H1 (cell line): Measurements from ENCODE around the gene PRKAR2B. TPM values are rescaled to one million over a fixed set of nuclear protein-coding genes. Genes with fewer than 3 reads are reported as not detected.

Experiments used
- CTCF ChIA-PET: fragments of 300-600 bp; sonication (Branson Sonifier 250); formaldehyde crosslinking; loops from one replicate; lab custom pipeline; 2021; ENCODE audit not compliant: partially characterized antibody; lab: Charles Lee
- POLR2A ChIA-PET: fragments of 300-600 bp; sonication (Branson Sonifier 250); formaldehyde crosslinking; loops from one replicate; lab custom pipeline; 2021; ENCODE audit warnings: inconsistent platforms; ENCODE audit not compliant: partially characterized antibody; lab: Charles Lee
- DNase-seq, 2 experiments: peaks; one replicate each; pipeline versions ENCODE4 v3.0.0 to v3.0.0-alpha.2; 2010 to 2022; ENCODE audit warnings: low spot score in 2 of 2, low read depth in 1 of 2, mixed read lengths in 1 of 2
- FAIRE-seq: peaks from 2 replicates; lab custom pipeline; 2011; peaks lifted over from hg19 to GRCh38; lab: Jason Lieb, UNC
- H2AFZ ChIP-seq: 2 replicates; pipeline ENCODE4 v1.8.1; 2012; ENCODE audit warnings: low read length, inconsistent platforms
- H2AK5ac ChIP-seq: 2 replicates; pipeline ENCODE4 v1.6.1; 2013; ENCODE audit warnings: low read depth, low read length
- H2BK120ac ChIP-seq: replicated peaks from 2 replicates; pipeline ENCODE3; 2013; ENCODE audit warnings: low read depth, low read length, inconsistent platforms
- H2BK12ac ChIP-seq: 2 replicates; pipeline ENCODE4 v1.6.1; 2013; ENCODE audit warnings: low read depth, low read length
- H2BK15ac ChIP-seq: 2 replicates; pipeline ENCODE4 v1.6.1; 2013; ENCODE audit warnings: low read length
- H2BK20ac ChIP-seq: 2 replicates; pipeline ENCODE4 v1.6.1; 2013; ENCODE audit warnings: low read length
- H2BK5ac ChIP-seq: 2 replicates; pipeline ENCODE4 v1.6.1; 2013; ENCODE audit warnings: low read depth, low read length
- H3K14ac ChIP-seq: 2 replicates; pipeline ENCODE4 v1.6.1; 2013; ENCODE audit warnings: inconsistent platforms; ENCODE audit not compliant: insufficient read length
- H3K18ac ChIP-seq: 2 replicates; pipeline ENCODE4 v1.6.1; 2013; ENCODE audit warnings: low read length; ENCODE audit errors: extremely low read depth
- H3K23ac ChIP-seq: 2 replicates; pipeline ENCODE4 v1.6.1; 2013; ENCODE audit warnings: inconsistent platforms; ENCODE audit not compliant: insufficient read length
- H3K23me2 ChIP-seq: 2 replicates; pipeline ENCODE4 v1.6.1; 2013; ENCODE audit warnings: low read depth, low read length
- H3K27ac ChIP-seq: 2 replicates; pipeline ENCODE4 v1.6.1; 2011; ENCODE audit warnings: low read depth, low read length, inconsistent platforms
- H3K27me3 ChIP-seq, 4 experiments: replicated peaks in 1 of 4; 1 replicate in 1 of 4; 2 replicates in 3 of 4; pipeline versions ENCODE4 v1.6.1 to v1.8.1; 2011 to 2013; ENCODE audit warnings: low read length in 3 of 4, mild to moderate bottlenecking in 3 of 4, inconsistent platforms in 2 of 4, mixed read lengths in 2 of 4, moderate library complexity in 1 of 4; ENCODE audit not compliant: control insufficient read depth in 3 of 4, insufficient read depth in 3 of 4; ENCODE audit errors: extremely low read depth in 1 of 4
- H3K36me3 ChIP-seq, 4 experiments: 2 replicates each; pipeline versions ENCODE4 v1.6.1 to v1.8.1; 2011 to 2013; ENCODE audit warnings: mild to moderate bottlenecking in 4 of 4, low read length in 3 of 4, moderate library complexity in 2 of 4, control low read depth in 1 of 4, inconsistent platforms in 1 of 4; ENCODE audit not compliant: insufficient read depth in 4 of 4, control insufficient read depth in 2 of 4
- H3K4ac ChIP-seq: replicated peaks from 2 replicates; pipeline ENCODE3; 2013; ENCODE audit warnings: low read length, low read depth, mixed read lengths, inconsistent platforms; ENCODE audit not compliant: insufficient read length
- H3K4me1 ChIP-seq, 4 experiments: replicated peaks in 1 of 4; 1 replicate in 1 of 4; 2 replicates in 3 of 4; pipeline versions ENCODE4 v1.6.1 to v1.8.1; 2011 to 2013; ENCODE audit warnings: low read length in 3 of 4, inconsistent platforms in 2 of 4, mixed read lengths in 1 of 4; ENCODE audit not compliant: insufficient read depth in 4 of 4, control insufficient read depth in 3 of 4
- H3K4me2 ChIP-seq, 2 experiments: 2 replicates each; pipeline versions ENCODE4 v1.6.1 to v1.8.1; 2011 to 2013; ENCODE audit warnings: low read depth in 2 of 2, low read length in 2 of 2, control low read depth in 1 of 2, inconsistent platforms in 1 of 2, mild to moderate bottlenecking in 1 of 2; ENCODE audit not compliant: insufficient read depth in 1 of 2
- H3K4me3 ChIP-seq, 4 experiments: fragments of 200-600, 300-600 bp in 1 of 4; sonication (generic), shearing (Covaris generic), sonication (Bioruptor Twin) in 1 of 4; 2 replicates each; pipeline versions ENCODE4 v1.5.1 to v1.8.1; 2011 to 2016; ENCODE audit warnings: low read length in 4 of 4, low read depth in 3 of 4, control low read depth in 2 of 4, inconsistent platforms in 2 of 4, mild to moderate bottlenecking in 2 of 4, mixed read lengths in 1 of 4, moderate library complexity in 1 of 4; ENCODE audit not compliant: insufficient read depth in 2 of 4; ENCODE audit errors: extremely low read depth in 1 of 4
- H3K56ac ChIP-seq: replicated peaks from 2 replicates; pipeline ENCODE3; 2013; ENCODE audit warnings: low read depth, mild to moderate bottlenecking, mixed read lengths, low read length, inconsistent platforms; ENCODE audit not compliant: insufficient read length
- H3K79me1 ChIP-seq: 2 replicates; pipeline ENCODE4 v1.6.1; 2013; ENCODE audit warnings: low read depth, low read length, control low read depth
- H3K79me2 ChIP-seq, 2 experiments: 2 replicates each; pipeline versions ENCODE4 v1.6.1 to v1.8.1; 2012 to 2013; ENCODE audit warnings: low read length in 2 of 2, mild to moderate bottlenecking in 2 of 2, inconsistent platforms in 1 of 2; ENCODE audit not compliant: insufficient read depth in 2 of 2, control insufficient read depth in 1 of 2
- H3K9ac ChIP-seq, 4 experiments: replicated peaks in 1 of 4; 1 replicate in 1 of 4; 2 replicates in 3 of 4; pipeline versions ENCODE4 v1.6.1 to v1.8.1; 2011 to 2013; ENCODE audit warnings: low read depth in 3 of 4, low read length in 3 of 4, control low read depth in 2 of 4, mild to moderate bottlenecking in 2 of 4, moderate library complexity in 2 of 4, inconsistent platforms in 1 of 4; ENCODE audit errors: extremely low read depth in 1 of 4
- H3K9me3 ChIP-seq, 2 experiments: 2 replicates each; pipeline versions ENCODE4 v1.6.1 to v1.8.1; 2012 to 2013; ENCODE audit warnings: mild to moderate bottlenecking in 2 of 2, moderate library complexity in 2 of 2, control low read depth in 1 of 2, inconsistent platforms in 1 of 2, low read depth in 1 of 2, low read length in 1 of 2, mixed read lengths in 1 of 2; ENCODE audit not compliant: insufficient read depth in 2 of 2
- H4K20me1 ChIP-seq, 2 experiments: replicated peaks in 1 of 2; 2 replicates each; pipeline versions ENCODE3 to v1.8.1; 2011 to 2013; ENCODE audit warnings: inconsistent platforms in 2 of 2, low read length in 2 of 2, mild to moderate bottlenecking in 1 of 2; ENCODE audit not compliant: insufficient read depth in 2 of 2, control insufficient read depth in 1 of 2
- H4K5ac ChIP-seq: 2 replicates; pipeline ENCODE4 v1.6.1; 2013; ENCODE audit warnings: low read length, low read depth, mixed read lengths, inconsistent platforms; ENCODE audit not compliant: insufficient read length
- H4K8ac ChIP-seq: 2 replicates; pipeline ENCODE4 v1.8.0; 2013; ENCODE audit warnings: mild to moderate bottlenecking, moderate library complexity, low read length, inconsistent platforms; ENCODE audit not compliant: insufficient read depth; ENCODE audit errors: extremely low read depth
- H4K91ac ChIP-seq: replicated peaks from 2 replicates; pipeline ENCODE3; 2013; ENCODE audit warnings: low read length, mixed read lengths, inconsistent platforms; ENCODE audit not compliant: insufficient read length
- ASH2L ChIP-seq: fragments of 200-600, 300-600 bp; sonication (generic); IDR thresholded peaks from one replicate; pipeline ENCODE4 v1.7.1; 2017; ENCODE audit warnings: low read length
- EGR1 ChIP-seq: IDR thresholded peaks from 2 replicates; pipeline ENCODE4 v1.6.1; 2011; ENCODE audit warnings: low read depth, low read length, borderline replicate concordance
- EP300 ChIP-seq, 2 experiments: IDR thresholded peaks; 1 replicate in 1 of 2; 2 replicates in 1 of 2; pipeline ENCODE4 v1.6.1; 2011 to 2012; ENCODE audit warnings: low read depth in 2 of 2, low read length in 2 of 2, mild to moderate bottlenecking in 2 of 2, borderline replicate concordance in 1 of 2, inconsistent platforms in 1 of 2, moderate library complexity in 1 of 2
- GABPA ChIP-seq: IDR thresholded peaks from 2 replicates; pipeline ENCODE4 v1.6.1; 2011; ENCODE audit warnings: mild to moderate bottlenecking, low read length, moderate library complexity, borderline replicate concordance; ENCODE audit not compliant: insufficient read depth
- HDAC2 ChIP-seq, 2 experiments: fragments of 300-600 bp in 1 of 2; sonication (generic) in 1 of 2; IDR thresholded peaks; 2 replicates each; pipeline ENCODE4 v1.6.1; 2011 to 2012; ENCODE audit warnings: low read depth in 2 of 2, low read length in 2 of 2, mild to moderate bottlenecking in 2 of 2, moderate library complexity in 2 of 2, borderline replicate concordance in 1 of 2, inconsistent platforms in 1 of 2
- JUND ChIP-seq: IDR thresholded peaks from 2 replicates; pipeline ENCODE4 v1.6.1; 2011; ENCODE audit warnings: mild to moderate bottlenecking, improper control_type of control experiment, low read length
- NRF1 ChIP-seq: IDR thresholded peaks from 2 replicates; pipeline ENCODE4 v1.6.1; 2011; ENCODE audit warnings: mild to moderate bottlenecking, low read depth, low read length, improper control_type of control experiment
- RAD21 ChIP-seq, 2 experiments: IDR thresholded peaks in 1 of 2; conservative IDR thresholded peaks in 1 of 2; 2 replicates each; pipeline ENCODE4 v1.6.1; 2011; ENCODE audit warnings: low read depth in 2 of 2, low read length in 2 of 2, improper control_type of control experiment in 1 of 2, inconsistent platforms in 1 of 2, mild to moderate bottlenecking in 1 of 2, moderate library complexity in 1 of 2
- SIN3A ChIP-seq, 2 experiments: IDR thresholded peaks in 1 of 2; conservative IDR thresholded peaks in 1 of 2; 2 replicates each; pipeline ENCODE4 v1.6.1; 2011 to 2012; ENCODE audit warnings: low read length in 2 of 2, improper control_type of control experiment in 1 of 2, low read depth in 1 of 2, mild to moderate bottlenecking in 1 of 2
- SIRT6 ChIP-seq: IDR thresholded peaks from one replicate; pipeline ENCODE4 v1.7.1; 2012; ENCODE audit warnings: low read length, inconsistent platforms
- YY1 ChIP-seq: IDR thresholded peaks from 2 replicates; pipeline ENCODE4 v1.6.1; 2011; ENCODE audit warnings: low read depth, mild to moderate bottlenecking, low read length
- ZNF274 ChIP-seq: IDR thresholded peaks from 2 replicates; pipeline ENCODE4 v1.7.0; 2012; ENCODE audit warnings: low read length, borderline replicate concordance; ENCODE audit errors: extremely low read depth
- WGBS, 2 experiments: shearing (Covaris generic) in 1 of 2; methylation state at CpG; one replicate each; pipeline versions ENCODE4 v1.1.6 to v1.1.7; 2013 to 2015; ENCODE audit warnings: low lambda C conversion rate in 2 of 2, mixed read lengths in 2 of 2, inconsistent platforms in 1 of 2, low coverage in 1 of 2, missing lambda C conversion rate in 1 of 2; ENCODE audit not compliant: insufficient replicate concordance in 2 of 2, insufficient coverage in 1 of 2, insufficient read length in 1 of 2; ENCODE audit errors: extremely low coverage in 1 of 2, missing lambda C conversion rate in 1 of 2; 5-methylcytosine and 5-hydroxymethylcytosine counted together
- polyA plus RNA-seq, 7 experiments: library from polyadenylated mRNA; depleted of rRNA in 3 of 7; stranded (reverse) in 5 of 7; unstranded in 2 of 7; fragments of >200 nt in 5 of 7; fragments of 200-250 nt in 2 of 7; gene quantifications; 1 replicate in 5 of 7; 2 replicates in 1 of 7; 4 replicates in 1 of 7; pipeline versions ENCODE4 v1.2.1 to v1.2.3, GENCODE V29; 2011 to 2013; ENCODE audit warnings: missing spikeins in 2 of 7, mixed read lengths in 2 of 7
- total RNA-seq: library from RNA; stranded (reverse); fragmentation: NEBNext Ultra II Directional; extraction: Animal tissue kit (Norgen Biotek cat#: 25700); gene quantifications from 2 replicates; pipeline ENCODE4 v1.2.1, GENCODE V29; 2021
- TF ChIP-seq, protein P1 (sequence below): IDR thresholded peaks from 2 replicates; pipeline ENCODE4 v1.6.1; 2011; ENCODE audit warnings: low read depth, mild to moderate bottlenecking, low read length; ENCODE audit not compliant: insufficient read depth

Gene PRKAR2B
- total and polyA plus RNA-seq, 2 of the 8 experiments (the other 6 are each of a cell fraction or from before 2014, with no cell fraction given) = 10.4 to 37.0 TPM

DNA sequence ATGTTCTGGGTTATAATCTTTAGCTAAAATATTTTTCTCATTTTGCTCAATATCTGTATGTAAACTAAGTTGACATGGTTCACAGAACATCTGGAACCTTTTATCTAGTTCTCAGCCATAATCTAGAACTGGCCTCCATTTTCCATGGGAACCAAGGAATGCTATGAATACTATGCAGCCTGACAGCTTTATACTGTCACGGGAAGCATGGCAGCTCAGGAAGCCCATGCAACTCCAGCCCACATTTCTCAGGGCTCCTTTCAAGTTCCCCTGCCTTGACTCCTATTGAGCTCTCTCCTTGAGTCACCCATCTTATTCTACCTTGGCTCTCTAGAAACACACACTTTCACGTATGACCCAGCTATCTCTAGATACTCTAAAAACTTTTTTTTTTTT, 36.6 kb upstream of the PRKAR2B start:
- Histone ChIP-seq H2AFZ (no peak overlapping the region), H2BK12ac (no peak overlapping the region)
- TF ChIP-seq, protein P1, sequence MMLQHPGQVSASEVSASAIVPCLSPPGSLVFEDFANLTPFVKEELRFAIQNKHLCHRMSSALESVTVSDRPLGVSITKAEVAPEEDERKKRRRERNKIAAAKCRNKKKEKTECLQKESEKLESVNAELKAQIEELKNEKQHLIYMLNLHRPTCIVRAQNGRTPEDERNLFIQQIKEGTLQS = no peak
- TF ChIP-seq SIRT6 = no peak
- no peak for TF ChIP-seq JUND
- TF ChIP-seq RAD21 (IDR thresholded peaks at IDR 0.05 in 1 of 2, conservative IDR thresholded peaks at IDR 0.05 in 1 of 2; ENCODE audit: low read depth in 2 of 2, low read length in 2 of 2) = no peak
- no peak for TF ChIP-seq YY1
- TF ChIP-seq ASH2L = no peak
- no peak for TF ChIP-seq EP300 (IDR thresholded peaks at IDR 0.05; ENCODE audit: borderline replicate concordance in 1 of 2, low read depth in 2 of 2, low read length in 2 of 2)
- no peak for TF ChIP-seq GABPA
- no peak for TF ChIP-seq HDAC2 (IDR thresholded peaks at IDR 0.05; ENCODE audit: borderline replicate concordance in 1 of 2, low read depth in 2 of 2, low read length in 2 of 2)
- no peak for TF ChIP-seq EGR1
- no peak for TF ChIP-seq ZNF274
- TF ChIP-seq SIN3A (conservative IDR thresholded peaks at IDR 0.05 in 1 of 2, IDR thresholded peaks at IDR 0.05 in 1 of 2; ENCODE audit: low read depth in 1 of 2, low read length in 2 of 2) = no peak
- no peak for TF ChIP-seq NRF1

More for the DNA sequence above, 36.6 kb upstream of the PRKAR2B start:
- H3K23ac ChIP-seq = no peak overlapping the region
- no peak overlapping the region for H3K56ac ChIP-seq
- no peak overlapping the region for H3K14ac ChIP-seq
- H3K27ac ChIP-seq = no peak overlapping the region
- no peak overlapping the region for H3K9ac ChIP-seq
- H3K4me3 ChIP-seq = no peak overlapping the region
- FAIRE-seq (no peak), DNase-seq (no peak)
- ChIA-PET CTCF (interaction anchor here (0.9 to 2.5 kb wide), 6 partner anchors 35 to 213 kb away, joined by 3 to 10 read pairs (median 6); no protein-coding TSS in a partner anchor), POLR2A (interaction anchor here (1.8 kb wide), 1 partner anchor 9 kb away, joined by 6 read pairs; no protein-coding TSS in a partner anchor)
- H3K4me1 ChIP-seq = no peaks in the 10 kb centered on the region
- H3K79me1 ChIP-seq = no peaks in the 10 kb centered on the region
- no peak overlapping the region for H2BK15ac ChIP-seq
- no peak overlapping the region for H2AK5ac ChIP-seq
- H3K9me3 ChIP-seq = no peaks in the 10 kb centered on the region
- H4K5ac ChIP-seq = no peak overlapping the region
- H3K36me3 ChIP-seq = no peaks in the 10 kb centered on the region
- 41% methylated on average over 2 of the region's 2 CpGs; no CpG with 5 or more reads in 1 of the 2 experiments for WGBS, 2 experiments
- H2BK5ac ChIP-seq = no peak overlapping the region
- H3K18ac ChIP-seq = no peak overlapping the region
- H3K23me2 ChIP-seq = no peaks in the 10 kb centered on the region
- H4K91ac ChIP-seq = no peak overlapping the region
- no peak overlapping the region for H3K4ac ChIP-seq
- no peak overlapping the region for H2BK120ac ChIP-seq
- H3K79me2 ChIP-seq = no peaks in the 10 kb centered on the region
- no peaks in the 10 kb centered on the region for H4K20me1 ChIP-seq
- H2BK20ac ChIP-seq = no peak overlapping the region
- H3K4me2 ChIP-seq = no peak overlapping the region
- no peaks in the 10 kb centered on the region for H3K27me3 ChIP-seq
- H4K8ac ChIP-seq = no peak overlapping the region
